ENCODE measurements around the gene UROC1. TPM values are rescaled to one million over a fixed set of nuclear protein-coding genes. Genes with fewer than 3 reads are reported as not detected.

Gene UROC1
- total RNA-seq, 2 experiments from 2014 or later, result not detected

- POLR2A ChIA-PET, result no interaction called here
- DNase-seq, result no peak
- Mint-ChIP-seq H3K9me3 (no peaks in the 10 kb centered on the region), H3K4me3 (no peak overlapping the region), H3K4me1 (ENCODE audit: low read depth) (no peaks in the 10 kb centered on the region), H3K27me3 (peaks cover 4% of the 10 kb centered on the region), H3K27ac (no peak overlapping the region), H3K36me3 (no peaks in the 10 kb centered on the region)
- CTCF ChIA-PET, result no interaction called here
- intact Hi-C loops (cut with micrococcal nuclease), result no loop called here
Observed at GRCh38 chr3:126502656-126503055, 14.9 kb downstream of the UROC1 start.

GRCh38 chr3:126501736-126502135 is 15.8 kb downstream of the UROC1 start:
- no peaks in the 10 kb centered on the region for H3K4me1 Mint-ChIP-seq (ENCODE audit: low read depth)
- H3K9me3 Mint-ChIP-seq, result no peaks in the 10 kb centered on the region
- no peaks in the 10 kb centered on the region for H3K36me3 Mint-ChIP-seq
- DNase-seq, result no peak
- intact Hi-C loops (cut with micrococcal nuclease), result no loop called here
- H3K27me3 Mint-ChIP-seq, result peaks cover 4% of the 10 kb centered on the region
- CTCF ChIA-PET, result no interaction called here
- POLR2A ChIA-PET, result no interaction called here
- no peak overlapping the region for H3K27ac Mint-ChIP-seq
- no peak overlapping the region for H3K4me3 Mint-ChIP-seq

- H3K27me3 Mint-ChIP-seq, result peaks cover 4% of the 10 kb centered on the region
- intact Hi-C loops (cut with micrococcal nuclease), result no loop called here
- DNase-seq, result no peak
- no peak overlapping the region for H3K4me3 Mint-ChIP-seq
- no peaks in the 10 kb centered on the region for H3K9me3 Mint-ChIP-seq
- CTCF ChIA-PET, result no interaction called here
- POLR2A ChIA-PET, result no interaction called here
- H3K4me1 Mint-ChIP-seq (ENCODE audit: low read depth), result no peaks in the 10 kb centered on the region
- H3K36me3 Mint-ChIP-seq, result no peaks in the 10 kb centered on the region
- no peak overlapping the region for H3K27ac Mint-ChIP-seq
Observed at GRCh38 chr3:126501054-126501453, 16.5 kb downstream of the UROC1 start.

DNA sequence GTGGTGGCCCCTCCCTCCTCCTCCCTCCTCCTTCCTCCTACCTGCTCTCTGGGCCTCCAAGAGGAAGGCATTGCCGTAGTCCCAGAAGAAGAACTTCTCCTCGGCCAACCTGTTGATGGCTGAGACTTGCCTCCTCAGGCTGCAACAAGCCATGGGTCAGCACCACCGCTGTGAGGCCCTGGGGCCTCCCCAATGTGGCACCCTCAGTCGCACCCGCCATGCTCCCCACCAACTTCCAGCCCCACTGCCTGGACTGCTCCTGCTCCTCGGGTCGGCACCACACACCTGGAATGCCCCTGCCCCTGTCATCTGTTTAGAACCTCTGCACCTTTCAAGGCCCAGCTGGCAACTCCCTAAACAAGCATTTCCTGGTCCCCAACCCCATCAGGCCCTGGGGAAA is 17.6 kb downstream of the UROC1 start:
- no peak overlapping the region for H3K4me3 Mint-ChIP-seq
- POLR2A ChIA-PET, result no interaction called here
- no peak overlapping the region for H3K27ac Mint-ChIP-seq
- H3K27me3 Mint-ChIP-seq, result peaks cover 1% of the 10 kb centered on the region
- no peaks in the 10 kb centered on the region for H3K4me1 Mint-ChIP-seq (ENCODE audit: low read depth)
- no peaks in the 10 kb centered on the region for H3K36me3 Mint-ChIP-seq
- intact Hi-C loops (cut with micrococcal nuclease), result no loop called here
- no peaks in the 10 kb centered on the region for H3K9me3 Mint-ChIP-seq
- no peak for DNase-seq
- CTCF ChIA-PET, result no interaction called here

- no peak for DNase-seq
- ChIA-PET POLR2A (no interaction called here), CTCF (no interaction called here)
- Mint-ChIP-seq H3K4me1 (ENCODE audit: low read depth) (no peaks in the 10 kb centered on the region), H3K27ac (no peak overlapping the region), H3K4me3 (no peak overlapping the region), H3K27me3 (no peaks in the 10 kb centered on the region), H3K36me3 (no peaks in the 10 kb centered on the region), H3K9me3 (no peaks in the 10 kb centered on the region)
- intact Hi-C loops (cut with micrococcal nuclease), result no loop called here
Observed at GRCh38 chr3:126499401-126499800, 18.2 kb downstream of the UROC1 start.

- H3K9me3 Mint-ChIP-seq, result no peaks in the 10 kb centered on the region
- no peak overlapping the region for H3K27ac Mint-ChIP-seq
- POLR2A ChIA-PET, result no interaction called here
- intact Hi-C loops (cut with micrococcal nuclease), result no loop called here
- no peak overlapping the region for H3K4me3 Mint-ChIP-seq
- H3K36me3 Mint-ChIP-seq, result no peaks in the 10 kb centered on the region
- H3K4me1 Mint-ChIP-seq (ENCODE audit: low read depth), result no peaks in the 10 kb centered on the region
- CTCF ChIA-PET, result interaction anchor here (1.1 kb wide), 1 partner anchor 24 kb away, joined by 3 read pairs; no protein-coding TSS in a partner anchor
- no peaks in the 10 kb centered on the region for H3K27me3 Mint-ChIP-seq
- no peak for DNase-seq
Observed at GRCh38 chr3:126498929-126499328, 18.6 kb downstream of the UROC1 start.

- Mint-ChIP-seq H3K4me3 (no peak overlapping the region), H3K9me3 (no peaks in the 10 kb centered on the region), H3K4me1 (ENCODE audit: low read depth) (no peaks in the 10 kb centered on the region), H3K27me3 (no peaks in the 10 kb centered on the region), H3K27ac (no peak overlapping the region), H3K36me3 (no peaks in the 10 kb centered on the region)
- intact Hi-C loops (cut with micrococcal nuclease), result no loop called here
- ChIA-PET POLR2A (no interaction called here), CTCF (interaction anchor here (1.1 kb wide), 1 partner anchor 24 kb away, joined by 3 read pairs; no protein-coding TSS in a partner anchor)
- no peak for DNase-seq
Observed at GRCh38 chr3:126498461-126498860, 19.1 kb downstream of the UROC1 start.

GRCh38 chr3:126497956-126498355 is 19.6 kb downstream of the UROC1 start:
- Mint-ChIP-seq H3K9me3 (no peaks in the 10 kb centered on the region), H3K36me3 (no peaks in the 10 kb centered on the region), H3K4me3 (no peak overlapping the region), H3K27ac (no peak overlapping the region), H3K4me1 (ENCODE audit: low read depth) (peaks cover 3% of the 10 kb centered on the region), H3K27me3 (no peaks in the 10 kb centered on the region)
- intact Hi-C loops (cut with micrococcal nuclease), result no loop called here
- ChIA-PET CTCF (interaction anchor here (1.1 kb wide), 1 partner anchor 25 kb away, joined by 3 read pairs; no protein-coding TSS in a partner anchor), POLR2A (no interaction called here)
- no peak for DNase-seq

DNA sequence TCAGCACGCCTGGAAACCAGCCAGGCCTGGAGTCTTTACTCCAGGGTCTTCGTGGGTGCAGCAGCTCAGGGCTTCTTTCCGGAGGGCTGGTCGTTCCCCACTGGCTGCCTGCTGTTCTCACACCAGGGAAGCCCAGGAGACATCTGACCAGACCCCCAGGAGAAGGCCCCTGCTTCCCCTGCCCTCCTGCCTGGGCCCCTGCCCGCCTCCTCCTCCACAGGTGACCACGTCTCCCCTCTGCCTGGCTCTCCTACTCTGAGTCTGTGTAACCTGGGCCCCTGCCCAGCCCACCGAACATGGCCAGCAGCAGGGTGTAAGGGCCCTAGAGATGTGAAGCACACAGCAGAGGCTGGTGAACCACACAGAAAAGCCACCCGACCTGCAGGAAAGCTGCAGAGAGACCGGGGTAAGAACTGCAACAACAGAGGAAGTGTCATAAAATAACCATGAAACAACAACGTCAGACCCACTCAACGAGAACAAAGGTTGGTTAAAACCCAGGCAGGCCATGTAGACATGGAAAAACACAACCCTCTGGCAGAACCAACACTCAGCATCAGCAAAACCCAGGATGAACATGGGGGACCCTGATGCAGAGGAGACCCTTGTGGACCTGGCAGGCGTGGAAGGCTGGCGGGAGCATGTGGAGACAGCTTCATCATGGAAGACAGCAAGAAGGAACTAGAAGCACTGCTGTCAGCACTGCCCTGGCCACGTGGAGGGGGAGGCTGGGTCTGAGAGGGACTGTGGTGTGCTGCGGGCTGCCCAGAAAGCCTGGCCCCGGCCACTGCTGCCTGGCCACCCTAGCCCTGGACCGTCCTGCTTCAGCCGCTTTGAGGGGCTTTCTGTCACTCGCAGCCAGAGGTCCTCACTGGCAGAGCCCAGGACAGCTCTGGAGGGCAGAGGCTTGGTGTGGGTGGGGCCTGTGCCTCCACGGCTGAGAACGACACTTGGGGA is 20.4 kb downstream of the UROC1 start:
- POLR2A ChIA-PET, result no interaction called here

GRCh38 chr3:126495786-126496185 is 21.8 kb downstream of the UROC1 start:
- intact Hi-C loops (cut with micrococcal nuclease), result no loop called here
- H3K4me1 Mint-ChIP-seq (ENCODE audit: low read depth), result peaks cover 3% of the 10 kb centered on the region
- DNase-seq, result no peak
- no peak overlapping the region for H3K4me3 Mint-ChIP-seq
- CTCF ChIA-PET, result no interaction called here
- POLR2A ChIA-PET, result no interaction called here
- H3K9me3 Mint-ChIP-seq, result no peaks in the 10 kb centered on the region
- H3K27ac Mint-ChIP-seq, result no peak overlapping the region
- no peaks in the 10 kb centered on the region for H3K27me3 Mint-ChIP-seq
- no peaks in the 10 kb centered on the region for H3K36me3 Mint-ChIP-seq

More for the DNA sequence above, 20.4 kb downstream of the UROC1 start:
- intact Hi-C loops (cut with micrococcal nuclease), result no loop called here
- CTCF ChIA-PET, result no interaction called here
- H3K36me3 Mint-ChIP-seq, result no peaks in the 10 kb centered on the region
- no peak for DNase-seq
- H3K27me3 Mint-ChIP-seq, result no peaks in the 10 kb centered on the region
- H3K9me3 Mint-ChIP-seq, result no peaks in the 10 kb centered on the region
- no peak overlapping the region for H3K4me3 Mint-ChIP-seq
- peaks cover 3% of the 10 kb centered on the region for H3K4me1 Mint-ChIP-seq (ENCODE audit: low read depth)
- H3K27ac Mint-ChIP-seq, result no peak overlapping the region

- POLR2A ChIA-PET, result no interaction called here
- Mint-ChIP-seq H3K27ac (no peak overlapping the region), H3K4me1 (ENCODE audit: low read depth) (peaks cover 3% of the 10 kb centered on the region), H3K36me3 (no peaks in the 10 kb centered on the region), H3K4me3 (no peak overlapping the region), H3K27me3 (no peaks in the 10 kb centered on the region), H3K9me3 (no peaks in the 10 kb centered on the region)
- DNase-seq, result no peak
- intact Hi-C loops (cut with micrococcal nuclease), result no loop called here
- CTCF ChIA-PET, result no interaction called here
Observed at GRCh38 chr3:126494970-126495230, 22.7 kb downstream of the UROC1 start.

GRCh38 chr3:126494204-126494969 is 23.2 kb downstream of the UROC1 start:
- H3K9me3 Mint-ChIP-seq, result no peaks in the 10 kb centered on the region
- POLR2A ChIA-PET, result no interaction called here
- H3K27ac Mint-ChIP-seq, result no peak overlapping the region
- H3K4me1 Mint-ChIP-seq (ENCODE audit: low read depth), result peaks cover 3% of the 10 kb centered on the region
- CTCF ChIA-PET, result no interaction called here
- intact Hi-C loops (cut with micrococcal nuclease), result no loop called here
- DNase-seq, result no peak
- H3K27me3 Mint-ChIP-seq, result no peaks in the 10 kb centered on the region
- H3K36me3 Mint-ChIP-seq, result no peaks in the 10 kb centered on the region
- no peak overlapping the region for H3K4me3 Mint-ChIP-seq

DNA sequence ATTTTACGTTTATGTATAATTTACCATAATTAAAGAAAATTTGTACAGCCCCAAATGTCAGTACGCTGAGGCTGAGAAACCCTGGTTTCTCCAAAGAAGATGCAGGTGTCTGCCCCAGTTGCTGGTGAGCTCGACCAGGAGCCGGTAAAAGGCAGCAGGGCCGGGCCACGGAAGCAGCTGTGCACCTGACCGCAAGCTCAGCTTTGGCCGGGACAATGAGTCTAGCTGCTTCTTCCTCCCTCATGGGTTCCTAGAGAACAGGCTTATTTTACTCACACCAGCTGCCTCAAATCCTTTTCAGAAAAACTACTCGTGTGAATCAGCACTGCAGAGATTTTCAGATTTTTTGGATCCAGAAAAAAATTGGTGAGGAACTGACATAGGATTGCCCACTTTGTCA is 23.8 kb downstream of the UROC1 start:
- intact Hi-C loops (cut with micrococcal nuclease), result no loop called here
- Mint-ChIP-seq H3K27ac (no peak overlapping the region), H3K4me1 (ENCODE audit: low read depth) (peaks cover 3% of the 10 kb centered on the region), H3K9me3 (no peaks in the 10 kb centered on the region), H3K27me3 (no peaks in the 10 kb centered on the region), H3K4me3 (no peak overlapping the region), H3K36me3 (no peaks in the 10 kb centered on the region)
- POLR2A ChIA-PET, result no interaction called here
- CTCF ChIA-PET, result no interaction called here
- DNase-seq, result no peak
